ENCODE results near the gene DUSP3. TPM values are rescaled to one million over a fixed set of nuclear protein-coding genes. Genes with fewer than 3 reads are reported as not detected.

DUSP3 gene
- total RNA-seq, 2 experiments from 2014 or later = 24.7 to 26.3 TPM

GRCh38 chr17:43733956-43734355 lies 44.8 kb downstream of the DUSP3 start:
- no peak overlapping the region for H3K27ac Mint-ChIP-seq
- H3K9me3 Mint-ChIP-seq = peaks cover 4% of the 10 kb centered on the region
- no peaks in the 10 kb centered on the region for H3K4me1 Mint-ChIP-seq (ENCODE audit: low read depth)
- CTCF ChIA-PET = interaction anchor here (0.8 to 1.6 kb wide), 4 partner anchors 11 to 144 kb away, joined by 3 to 7 read pairs (median 5); no protein-coding TSS in a partner anchor
- intact Hi-C loops (cut with micrococcal nuclease) = no loop called here
- POLR2A ChIA-PET = no interaction called here
- H3K36me3 Mint-ChIP-seq (ENCODE audit: low read depth) = no peaks in the 10 kb centered on the region
- no peak for TF ChIP-seq CTCF (IDR thresholded peaks at IDR 0.05)
- DNase-seq (no peak), ATAC-seq (no peak)
- H3K27me3 Mint-ChIP-seq = no peaks in the 10 kb centered on the region
- no peak overlapping the region for H3K4me3 Mint-ChIP-seq

DNA sequence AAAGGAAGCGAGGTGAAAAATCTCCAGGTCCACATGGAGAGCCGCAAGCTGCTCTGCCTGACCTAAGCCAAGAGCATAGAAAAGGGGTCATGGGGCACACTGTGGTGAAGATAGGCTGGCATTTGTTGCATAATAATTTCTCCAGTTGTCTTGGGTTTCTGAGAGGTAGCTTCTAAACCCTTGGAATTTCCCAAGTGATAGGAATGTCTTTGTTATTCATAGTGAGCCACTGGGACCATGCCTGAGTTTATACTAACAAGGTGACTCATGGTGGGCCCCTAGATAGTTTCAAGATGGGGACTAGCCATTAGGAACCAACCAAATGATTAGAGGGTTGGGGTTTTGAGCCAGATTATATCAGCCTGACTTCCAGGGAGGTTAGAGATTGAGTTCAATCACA lies 45.8 kb downstream of the DUSP3 start:
- H3K4me1 Mint-ChIP-seq (ENCODE audit: low read depth) = no peaks in the 10 kb centered on the region
- no peak for DNase-seq
- H3K9me3 Mint-ChIP-seq = peaks cover 4% of the 10 kb centered on the region
- H3K4me3 Mint-ChIP-seq = no peak overlapping the region
- TF ChIP-seq CTCF (IDR thresholded peaks at IDR 0.05) = no peak
- H3K27ac Mint-ChIP-seq = no peak overlapping the region
- intact Hi-C loops (cut with micrococcal nuclease) = no loop called here
- POLR2A ChIA-PET = no interaction called here
- CTCF ChIA-PET = interaction anchor here (1.0 to 1.6 kb wide), 3 partner anchors 12 to 33 kb away, joined by 4 to 6 read pairs (median 4); no protein-coding TSS in a partner anchor
- no peaks in the 10 kb centered on the region for H3K27me3 Mint-ChIP-seq
- H3K36me3 Mint-ChIP-seq (ENCODE audit: low read depth) = no peaks in the 10 kb centered on the region
- ATAC-seq = no peak

DNA sequence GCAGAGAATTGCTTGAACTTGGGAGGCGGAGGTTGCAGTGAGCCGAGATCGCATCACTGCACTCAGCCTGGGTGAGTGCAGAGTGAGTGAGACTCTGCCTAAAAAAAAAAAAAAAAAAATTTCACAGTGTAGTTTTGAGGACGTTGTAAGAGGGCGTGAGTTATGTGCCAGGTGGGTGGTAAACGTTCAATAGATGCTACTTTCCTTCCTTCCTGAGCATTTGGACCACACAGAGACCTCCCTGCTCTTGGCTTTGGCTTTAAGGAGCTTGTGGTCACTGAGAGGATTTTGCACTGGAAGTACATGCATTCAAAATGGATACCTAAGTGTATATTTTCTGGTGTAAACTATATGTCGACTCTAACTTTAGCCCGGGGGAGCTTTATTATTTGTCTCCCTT lies 50.7 kb downstream of the DUSP3 start:
- H3K9me3 Mint-ChIP-seq = peaks cover 2% of the 10 kb centered on the region
- TF ChIP-seq CTCF (IDR thresholded peaks at IDR 0.05) = no peak
- DNase-seq = no peak
- H3K4me3 Mint-ChIP-seq = no peak overlapping the region
- no peak for ATAC-seq
- no peaks in the 10 kb centered on the region for H3K4me1 Mint-ChIP-seq (ENCODE audit: low read depth)
- CTCF ChIA-PET = interaction anchor here (0.8 to 1.5 kb wide), 4 partner anchors 15 to 38 kb away, joined by 3 to 5 read pairs (median 4); no protein-coding TSS in a partner anchor
- H3K36me3 Mint-ChIP-seq (ENCODE audit: low read depth) = no peaks in the 10 kb centered on the region
- POLR2A ChIA-PET = no interaction called here
- no peaks in the 10 kb centered on the region for H3K27me3 Mint-ChIP-seq
- intact Hi-C loops (cut with micrococcal nuclease) = no loop called here
- no peak overlapping the region for H3K27ac Mint-ChIP-seq

GRCh38 chr17:43723697-43724359 lies 54.9 kb downstream of the DUSP3 start:
- ChIA-PET POLR2A (interaction anchor here (0.7 kb wide), 1 partner anchor 810 kb away, joined by 3 read pairs; no protein-coding TSS in a partner anchor), CTCF (interaction anchor here (0.8 to 4.3 kb wide), 5 partner anchors 10 to 50 kb away, joined by 3 to 19 read pairs (median 3); no protein-coding TSS in a partner anchor)
- no peak overlapping the region for H3K27ac Mint-ChIP-seq
- intact Hi-C loops (cut with micrococcal nuclease) = no loop called here
- H3K27me3 Mint-ChIP-seq = peaks cover 1% of the 10 kb centered on the region
- DNase-seq (no peak), ATAC-seq (no peak)
- H3K36me3 Mint-ChIP-seq (ENCODE audit: low read depth) = no peaks in the 10 kb centered on the region
- no peak for TF ChIP-seq CTCF (IDR thresholded peaks at IDR 0.05)
- no peaks in the 10 kb centered on the region for H3K9me3 Mint-ChIP-seq
- no peak overlapping the region for H3K4me3 Mint-ChIP-seq
- peaks cover 15% of the 10 kb centered on the region for H3K4me1 Mint-ChIP-seq (ENCODE audit: low read depth)

Measured in activated CD8-positive, alpha-beta T cell treated with anti-CD3 and anti-CD28 coated beads for 36 hours (primary cell).